Ovary (tissue), 3 donors: ENCODE data around the gene PRSS27.

ENCODE experiments used
- EP300 ChIP-seq: sonication (generic); formaldehyde crosslinking; IDR thresholded peaks from one replicate; pipeline ENCODE4 v1.6.1; 2017; ENCODE audit warnings: antibody characterized with exemption
- POLR2A ChIP-seq: fragments of 450-650 bp; IDR thresholded peaks from one replicate; pipeline ENCODE4 v1.6.1; 2017; ENCODE audit warnings: antibody characterized with exemption, mild to moderate bottlenecking, moderate library complexity
- TF ChIP-seq, protein P1 (sequence below), 3 donors: fragments of 450-650 bp in 2 of 3; fragments of 200-600 bp in 1 of 3; IDR thresholded peaks; one replicate each; pipeline versions ENCODE4 v1.5.1 to v1.8.0; 2016 to 2022; ENCODE audit warnings: antibody characterized with exemption in 3 of 3, mild to moderate bottlenecking in 1 of 3
- donor health status: DM: no; HTN: no; CAD: no.

DNA sequence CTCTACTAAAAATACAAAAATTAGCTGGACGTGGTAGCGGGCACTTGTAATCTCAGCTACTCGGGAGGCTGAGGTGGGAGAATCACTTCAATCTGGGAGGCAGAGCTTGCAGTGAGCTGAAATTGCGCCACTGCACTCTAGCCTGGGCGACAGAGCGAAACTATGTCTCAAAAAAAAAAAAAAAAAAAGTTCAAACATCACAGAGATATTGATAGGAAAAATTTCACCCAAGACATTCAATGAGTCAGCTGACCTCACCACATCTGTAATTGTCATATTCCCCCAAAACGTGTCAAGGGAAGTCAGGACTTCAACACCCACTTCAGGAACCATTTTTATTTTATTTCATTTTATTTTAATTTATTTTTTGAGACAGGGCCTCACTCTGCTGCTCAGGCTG is 8.0 kb upstream of the PRSS27 start:
- TF ChIP-seq, protein P1, sequence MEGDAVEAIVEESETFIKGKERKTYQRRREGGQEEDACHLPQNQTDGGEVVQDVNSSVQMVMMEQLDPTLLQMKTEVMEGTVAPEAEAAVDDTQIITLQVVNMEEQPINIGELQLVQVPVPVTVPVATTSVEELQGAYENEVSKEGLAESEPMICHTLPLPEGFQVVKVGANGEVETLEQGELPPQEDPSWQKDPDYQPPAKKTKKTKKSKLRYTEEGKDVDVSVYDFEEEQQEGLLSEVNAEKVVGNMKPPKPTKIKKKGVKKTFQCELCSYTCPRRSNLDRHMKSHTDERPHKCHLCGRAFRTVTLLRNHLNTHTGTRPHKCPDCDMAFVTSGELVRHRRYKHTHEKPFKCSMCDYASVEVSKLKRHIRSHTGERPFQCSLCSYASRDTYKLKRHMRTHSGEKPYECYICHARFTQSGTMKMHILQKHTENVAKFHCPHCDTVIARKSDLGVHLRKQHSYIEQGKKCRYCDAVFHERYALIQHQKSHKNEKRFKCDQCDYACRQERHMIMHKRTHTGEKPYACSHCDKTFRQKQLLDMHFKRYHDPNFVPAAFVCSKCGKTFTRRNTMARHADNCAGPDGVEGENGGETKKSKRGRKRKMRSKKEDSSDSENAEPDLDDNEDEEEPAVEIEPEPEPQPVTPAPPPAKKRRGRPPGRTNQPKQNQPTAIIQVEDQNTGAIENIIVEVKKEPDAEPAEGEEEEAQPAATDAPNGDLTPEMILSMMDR (IDR thresholded peaks at IDR 0.05) = no peak
- TF ChIP-seq POLR2A (no peak), EP300 (no peak)
